Fibroblast of villous mesenchyme (primary cell): ENCODE measurements around the gene DEFB131A. TPM values are rescaled to one million over a fixed set of nuclear protein-coding genes. Genes with fewer than 3 reads are reported as not detected.
"Not testable (repeated sequence)": the region's sequence is repeated elsewhere in the genome, so short reads cannot be mapped to it uniquely, and the experiment has no call there.

Source experiments
- DNase-seq: peaks from one replicate; pipeline ENCODE4 v3.0.0-alpha.2; 2010; ENCODE audit warnings: low read depth
- H3K4me3 ChIP-seq: 2 replicates; pipeline ENCODE4 v1.5.1; 2011; ENCODE audit warnings: low read depth, mild to moderate bottlenecking, low read length
- small RNA-seq: library from RNA; depleted of rRNA; stranded (forward); fragments of <200 nt; gene quantifications from one replicate; pipeline ENCODE3, GENCODE V24; 2012
- total RNA-seq: library from RNA; depleted of rRNA; stranded (reverse); fragments of >200 nt; gene quantifications from 2 replicates; pipeline ENCODE4 v1.2.3, GENCODE V29; 2012

DEFB131A gene
- total RNA-seq, 1 donor, result not detected

GRCh38 chr4:9488796-9489195, 44.6 kb downstream of the DEFB131A start:
- DNase-seq, H3K4me3 ChIP-seq: not testable (repeated sequence)

- H3K4me3 ChIP-seq, DNase-seq: not testable (repeated sequence)
These were observed 46.3 kb downstream of the DEFB131A start for GRCh38 chr4:9490496-9490895.

GRCh38 chr4:9490986-9491385, 46.8 kb downstream of the DEFB131A start:
- not testable (repeated sequence) for H3K4me3 ChIP-seq, DNase-seq

- not testable (repeated sequence) for DNase-seq
These were observed 49.4 kb downstream of the DEFB131A start for GRCh38 chr4:9493589-9493988.

GRCh38 chr4:9494256-9495035, 50.2 kb downstream of the DEFB131A start:
- not testable (repeated sequence) for H3K4me3 ChIP-seq, DNase-seq

More at GRCh38 chr4:9493589-9493988, 49.4 kb downstream of the DEFB131A start:
- H3K4me3 ChIP-seq, result not testable (repeated sequence)

GRCh38 chr4:9495443-9495842, 51.2 kb downstream of the DEFB131A start:
- H3K4me3 ChIP-seq, result not testable (repeated sequence)
- peak; percentile 7 for DNase-seq

- H3K4me3 ChIP-seq, DNase-seq: not testable (repeated sequence)
These were observed 53.6 kb downstream of the DEFB131A start for GRCh38 chr4:9497575-9498467.

- not testable (repeated sequence) for DNase-seq
These were observed 54.3 kb downstream of the DEFB131A start for GRCh38 chr4:9498468-9499040.

GRCh38 chr4:9499974-9500487, 55.8 kb downstream of the DEFB131A start:
- not testable (repeated sequence) for DNase-seq, H3K4me3 ChIP-seq

More at GRCh38 chr4:9498468-9499040, 54.3 kb downstream of the DEFB131A start:
- not testable (repeated sequence) for H3K4me3 ChIP-seq

Small RNAs within 50 kb of the gene (small RNA-seq; reads per million reads assigned to genes)
- not detected for gene RNA5SP153

Other genes with a start within 250 kb of the DEFB131A start
- not detected in 2 replicates for gene USP17L10, start 233.8 kb upstream of the DEFB131A start, total RNA-seq
- gene USP17L11, start 229.0 kb upstream of the DEFB131A start, total RNA-seq, result not detected in 2 replicates
- not detected in 2 replicates for gene USP17L12, start 224.3 kb upstream of the DEFB131A start, total RNA-seq
- gene USP17L13, start 219.5 kb upstream of the DEFB131A start, total RNA-seq, result not detected in 2 replicates
- not detected in 2 replicates for gene USP17L15, start 210.0 kb upstream of the DEFB131A start, total RNA-seq
- gene USP17L17, start 200.5 kb upstream of the DEFB131A start, total RNA-seq, result not detected in 2 replicates
- not detected in 2 replicates for gene USP17L18, start 195.8 kb upstream of the DEFB131A start, total RNA-seq
- not detected in 2 replicates for gene USP17L19, start 191.0 kb upstream of the DEFB131A start, total RNA-seq
- gene USP17L20, start 186.3 kb upstream of the DEFB131A start, total RNA-seq, result not detected in 2 replicates
- not detected in 2 replicates for gene USP17L21, start 181.5 kb upstream of the DEFB131A start, total RNA-seq
- not detected in 2 replicates for gene USP17L22, start 176.8 kb upstream of the DEFB131A start, total RNA-seq
- not detected in 2 replicates for gene USP17L24, start 119.2 kb upstream of the DEFB131A start, total RNA-seq
- gene USP17L25, start 114.5 kb upstream of the DEFB131A start, total RNA-seq, result not detected in 2 replicates
- not detected in 2 replicates for gene USP17L26, start 109.8 kb upstream of the DEFB131A start, total RNA-seq
- gene USP17L5, start 105.0 kb upstream of the DEFB131A start, total RNA-seq, result not detected in 2 replicates
- not detected in 2 replicates for gene USP17L27, start 100.3 kb upstream of the DEFB131A start, total RNA-seq
- gene USP17L28, start 95.5 kb upstream of the DEFB131A start, total RNA-seq, result not detected in 2 replicates
- not detected in 2 replicates for gene USP17L29, start 90.8 kb upstream of the DEFB131A start, total RNA-seq
- gene USP17L30, start 81.3 kb upstream of the DEFB131A start, total RNA-seq, result not detected in 2 replicates